Stimulated activated CD8-positive, alpha-beta memory T cell treated with anti-CD3 and anti-CD28 coated beads, Interleukin-12 subunit alpha, Interleukin-12 subunit beta, amount 100 ng/mL, for 24 hours (primary cell): ENCODE data around the gene RFC2.

Experiments used
- DNase-seq: peaks from one replicate; pipeline ENCODE4 v3.0.0-alpha.2; 2020; ENCODE audit errors: extremely low read depth

RFC2 gene

DNA sequence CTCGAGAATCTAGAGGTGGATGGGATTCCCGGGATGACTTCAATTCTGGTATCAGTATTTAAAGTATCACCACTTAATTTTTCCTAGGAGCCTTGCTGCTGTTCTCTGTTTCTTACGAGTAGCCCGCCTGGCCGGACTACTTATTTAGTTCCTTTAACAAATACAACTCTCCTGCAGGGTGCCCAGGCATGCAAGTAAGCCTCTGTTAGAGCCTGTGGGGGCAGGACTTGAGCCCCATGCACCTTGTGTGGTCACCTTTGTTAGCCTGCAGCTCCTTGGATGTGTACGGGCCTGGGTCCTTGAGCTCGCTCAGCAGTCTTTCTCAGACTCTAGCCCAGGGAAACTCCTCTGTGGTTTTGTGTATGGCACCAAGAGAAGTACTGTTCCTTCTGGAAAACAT is 63.9 kb downstream of the RFC2 start:
- no peak for DNase-seq

DNA sequence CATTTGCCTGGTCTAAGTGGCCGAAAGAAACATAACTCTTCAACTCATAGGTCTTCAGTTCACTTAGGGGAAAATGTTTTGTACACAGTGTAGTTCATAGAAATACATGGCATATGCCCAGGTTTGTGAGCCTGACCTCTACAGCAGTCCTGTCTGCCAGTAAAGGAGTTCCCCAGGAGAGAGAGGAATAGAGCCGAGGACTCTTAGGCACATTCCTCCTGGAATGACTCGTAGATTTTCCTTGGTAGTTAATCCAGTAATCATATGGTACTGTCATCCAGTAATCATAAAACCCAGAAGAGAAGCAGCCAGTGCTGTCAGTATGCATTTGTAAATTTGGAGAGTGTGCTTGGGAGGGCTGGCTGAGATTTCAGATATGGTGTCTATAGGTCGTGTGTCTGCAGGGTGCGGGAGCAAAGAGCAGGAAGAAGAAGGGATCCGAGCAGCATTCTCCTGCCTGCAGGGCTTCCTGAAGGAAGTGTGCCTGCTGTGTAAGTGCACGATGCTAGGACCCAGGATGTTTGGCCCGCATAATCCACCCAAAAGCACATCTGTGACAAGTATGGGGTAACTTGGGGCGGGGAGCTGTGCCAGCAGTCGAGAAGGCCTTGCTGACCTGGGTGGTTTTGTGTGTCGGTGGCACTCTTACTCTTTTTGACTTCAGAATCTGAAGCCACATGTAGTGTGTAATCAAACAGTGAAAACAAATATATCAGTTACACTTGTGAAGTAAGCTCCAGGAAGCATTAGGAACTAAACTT is 66.1 kb downstream of the RFC2 start:
- DNase-seq = no peak

DNA sequence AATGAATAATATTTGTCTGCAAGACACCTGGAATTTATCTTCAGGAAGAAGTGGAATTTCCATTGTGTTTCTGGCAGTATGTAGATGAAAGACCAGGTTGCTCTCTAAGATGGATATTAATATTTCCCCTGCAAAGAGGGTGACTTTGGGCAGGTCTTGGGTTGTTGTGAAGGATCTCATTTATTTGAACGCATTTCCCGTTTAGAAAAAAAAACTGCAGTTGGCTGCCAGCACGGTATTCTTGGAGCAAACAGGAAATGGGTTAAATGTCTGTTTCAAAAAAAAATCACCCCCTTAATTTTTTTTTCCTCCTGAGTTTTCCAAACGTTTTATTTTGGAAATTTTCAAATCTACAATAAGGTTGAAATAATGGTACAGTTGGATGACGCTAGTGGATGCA is 68.6 kb downstream of the RFC2 start:
- DNase-seq = no peak

GRCh38 chr7:74185016-74185415 is 69.2 kb downstream of the RFC2 start:
- no peak for DNase-seq

GRCh38 chr7:74183653-74184450 is 70.3 kb downstream of the RFC2 start:
- DNase-seq = no peak

DNA sequence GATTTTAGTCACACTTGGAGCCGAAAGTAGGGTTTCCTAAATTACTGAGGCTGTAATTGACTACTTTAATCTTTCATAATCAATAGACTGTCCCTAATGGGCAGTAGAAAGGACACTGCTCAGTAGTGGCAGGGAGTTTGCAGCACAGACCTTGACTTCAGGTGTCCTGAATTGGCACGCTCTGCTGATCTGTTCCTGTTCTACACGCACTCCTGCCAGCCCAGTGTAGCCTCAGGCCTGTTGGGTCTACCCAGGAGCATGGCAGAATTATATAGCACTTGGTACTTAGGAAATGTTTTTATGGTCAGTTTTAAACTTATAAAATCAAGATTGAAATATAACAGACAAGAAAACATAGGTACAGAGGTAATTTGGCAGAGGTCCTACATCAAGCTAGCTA is 71.1 kb downstream of the RFC2 start:
- DNase-seq = no peak

DNA sequence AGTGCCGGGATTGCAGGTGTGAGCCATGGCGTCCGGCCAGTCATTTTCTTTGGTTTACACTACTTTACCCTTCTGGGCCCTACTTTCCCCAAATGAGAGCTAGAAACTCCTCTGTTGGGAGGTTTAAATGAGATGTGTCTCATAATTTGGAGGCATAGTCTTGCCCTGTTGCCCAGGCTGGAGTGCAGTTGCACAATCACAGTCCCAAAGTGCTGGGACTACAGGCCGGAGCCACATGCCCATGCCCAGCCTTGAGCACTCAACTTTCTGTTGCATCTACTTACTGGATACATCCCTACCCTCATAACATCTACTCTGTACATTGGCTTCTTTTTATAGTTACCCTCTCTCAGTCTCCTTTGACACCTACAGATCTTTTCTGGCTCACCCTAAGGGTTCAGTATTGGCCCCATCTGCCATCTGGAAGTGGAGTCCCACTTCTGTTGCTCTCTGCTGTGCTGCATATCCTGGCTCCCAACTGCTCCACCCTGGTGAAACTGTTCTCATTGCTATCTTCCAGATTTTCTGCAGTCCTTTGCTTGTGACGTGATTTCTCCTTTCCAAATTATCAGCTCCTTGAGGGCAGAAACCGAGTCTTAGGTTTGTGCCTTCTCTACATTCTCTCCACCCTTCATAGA is 71.6 kb downstream of the RFC2 start:
- no peak for DNase-seq

- DNase-seq = no peak
These were observed 72.4 kb downstream of the RFC2 start for GRCh38 chr7:74181821-74182220.
